ENCODE measurements around the gene PDZRN4.

The PDZRN4 gene

DNA sequence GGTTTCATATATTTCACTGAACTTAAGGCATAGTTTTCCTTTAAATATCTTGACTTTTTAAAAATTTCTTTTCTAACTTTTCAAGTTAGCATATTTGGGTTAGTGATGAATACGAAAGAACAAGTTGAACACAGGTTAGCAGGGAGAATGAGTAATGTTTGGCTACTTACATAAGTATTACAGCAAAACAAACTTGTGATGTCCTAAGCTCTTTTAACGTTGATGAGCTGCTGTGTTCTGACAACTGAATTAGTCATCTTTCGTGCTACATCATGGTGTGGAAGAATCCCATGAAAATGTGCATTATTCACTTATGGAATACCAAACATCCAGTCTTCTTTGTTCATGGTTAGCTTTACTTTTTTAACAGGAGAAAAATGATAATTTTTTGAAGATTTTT, 36.3 kb upstream of the PDZRN4 start:
- no peak for TF ChIP-seq ESRRG (CRISPR knock-in tag; IDR thresholded peaks at IDR 0.05)
- TF ChIP-seq, protein P1, sequence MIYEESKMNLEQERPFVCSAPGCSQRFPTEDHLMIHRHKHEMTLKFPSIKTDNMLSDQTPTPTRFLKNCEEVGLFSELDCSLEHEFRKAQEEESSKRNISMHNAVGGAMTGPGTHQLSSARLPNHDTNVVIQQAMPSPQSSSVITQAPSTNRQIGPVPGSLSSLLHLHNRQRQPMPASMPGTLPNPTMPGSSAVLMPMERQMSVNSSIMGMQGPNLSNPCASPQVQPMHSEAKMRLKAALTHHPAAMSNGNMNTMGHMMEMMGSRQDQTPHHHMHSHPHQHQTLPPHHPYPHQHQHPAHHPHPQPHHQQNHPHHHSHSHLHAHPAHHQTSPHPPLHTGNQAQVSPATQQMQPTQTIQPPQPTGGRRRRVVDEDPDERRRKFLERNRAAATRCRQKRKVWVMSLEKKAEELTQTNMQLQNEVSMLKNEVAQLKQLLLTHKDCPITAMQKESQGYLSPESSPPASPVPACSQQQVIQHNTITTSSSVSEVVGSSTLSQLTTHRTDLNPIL (CRISPR knock-in tag; IDR thresholded peaks at IDR 0.05; ENCODE audit: low read depth), result no peak
- TF ChIP-seq, protein P2, sequence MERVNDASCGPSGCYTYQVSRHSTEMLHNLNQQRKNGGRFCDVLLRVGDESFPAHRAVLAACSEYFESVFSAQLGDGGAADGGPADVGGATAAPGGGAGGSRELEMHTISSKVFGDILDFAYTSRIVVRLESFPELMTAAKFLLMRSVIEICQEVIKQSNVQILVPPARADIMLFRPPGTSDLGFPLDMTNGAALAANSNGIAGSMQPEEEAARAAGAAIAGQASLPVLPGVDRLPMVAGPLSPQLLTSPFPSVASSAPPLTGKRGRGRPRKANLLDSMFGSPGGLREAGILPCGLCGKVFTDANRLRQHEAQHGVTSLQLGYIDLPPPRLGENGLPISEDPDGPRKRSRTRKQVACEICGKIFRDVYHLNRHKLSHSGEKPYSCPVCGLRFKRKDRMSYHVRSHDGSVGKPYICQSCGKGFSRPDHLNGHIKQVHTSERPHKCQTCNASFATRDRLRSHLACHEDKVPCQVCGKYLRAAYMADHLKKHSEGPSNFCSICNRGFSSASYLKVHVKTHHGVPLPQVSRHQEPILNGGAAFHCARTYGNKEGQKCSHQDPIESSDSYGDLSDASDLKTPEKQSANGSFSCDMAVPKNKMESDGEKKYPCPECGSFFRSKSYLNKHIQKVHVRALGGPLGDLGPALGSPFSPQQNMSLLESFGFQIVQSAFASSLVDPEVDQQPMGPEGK (CRISPR knock-in tag; IDR thresholded peaks at IDR 0.05; ENCODE audit: borderline replicate concordance), result no peak
- TF ChIP-seq SNAI2 (CRISPR knock-in tag; IDR thresholded peaks at IDR 0.05), result no peak
- no peak for TF ChIP-seq OSR1 (CRISPR knock-in tag; IDR thresholded peaks at IDR 0.05)
- no peak for TF ChIP-seq ISL1 (CRISPR knock-in tag; IDR thresholded peaks at IDR 0.05)
- no peak for TF ChIP-seq CSDC2 (CRISPR knock-in tag; IDR thresholded peaks at IDR 0.05)
- no peak for TF ChIP-seq ARNTL (CRISPR knock-in tag; IDR thresholded peaks at IDR 0.05; ENCODE audit: borderline replicate concordance, low read depth)
- TF ChIP-seq, protein P3, sequence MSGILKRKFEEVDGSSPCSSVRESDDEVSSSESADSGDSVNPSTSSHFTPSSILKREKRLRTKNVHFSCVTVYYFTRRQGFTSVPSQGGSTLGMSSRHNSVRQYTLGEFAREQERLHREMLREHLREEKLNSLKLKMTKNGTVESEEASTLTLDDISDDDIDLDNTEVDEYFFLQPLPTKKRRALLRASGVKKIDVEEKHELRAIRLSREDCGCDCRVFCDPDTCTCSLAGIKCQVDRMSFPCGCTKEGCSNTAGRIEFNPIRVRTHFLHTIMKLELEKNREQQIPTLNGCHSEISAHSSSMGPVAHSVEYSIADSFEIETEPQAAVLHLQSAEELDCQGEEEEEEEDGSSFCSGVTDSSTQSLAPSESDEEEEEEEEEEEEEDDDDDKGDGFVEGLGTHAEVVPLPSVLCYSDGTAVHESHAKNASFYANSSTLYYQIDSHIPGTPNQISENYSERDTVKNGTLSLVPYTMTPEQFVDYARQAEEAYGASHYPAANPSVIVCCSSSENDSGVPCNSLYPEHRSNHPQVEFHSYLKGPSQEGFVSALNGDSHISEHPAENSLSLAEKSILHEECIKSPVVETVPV (CRISPR knock-in tag; IDR thresholded peaks at IDR 0.05), result no peak
- no peak for TF ChIP-seq TOX (CRISPR knock-in tag; IDR thresholded peaks at IDR 0.05; ENCODE audit: borderline replicate concordance)
- TF ChIP-seq TSHZ2 (CRISPR knock-in tag; IDR thresholded peaks at IDR 0.05), result no peak
- no peak for ATAC-seq

DNA sequence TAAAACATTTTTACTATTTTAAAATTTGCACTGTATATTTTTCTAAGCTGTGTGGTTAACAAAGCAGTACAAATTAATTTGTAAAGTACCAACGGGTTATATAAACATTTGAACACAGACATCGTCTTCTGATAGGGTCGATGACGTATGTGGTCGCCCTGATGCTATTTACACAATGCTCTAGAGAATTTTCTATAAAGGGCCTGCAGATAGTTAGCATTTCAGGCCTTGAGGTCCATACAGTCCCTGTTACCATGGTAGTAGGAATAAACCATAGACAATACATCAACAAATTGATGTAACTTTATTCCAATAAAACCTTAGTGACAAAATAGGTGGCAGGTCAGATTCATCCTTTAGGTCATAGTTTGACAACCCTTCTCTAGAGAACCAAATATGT, 25.7 kb upstream of the PDZRN4 start:
- TF ChIP-seq ISL1 (CRISPR knock-in tag; IDR thresholded peaks at IDR 0.05) (no peak), TOX (CRISPR knock-in tag; IDR thresholded peaks at IDR 0.05; ENCODE audit: borderline replicate concordance) (no peak), GLIS3 (CRISPR knock-in tag; IDR thresholded peaks at IDR 0.05) (no peak), CSDC2 (CRISPR knock-in tag; IDR thresholded peaks at IDR 0.05) (no peak), TCF4 (CRISPR knock-in tag; IDR thresholded peaks at IDR 0.05; ENCODE audit: borderline replicate concordance) (no peak), ARNTL (CRISPR knock-in tag; IDR thresholded peaks at IDR 0.05; ENCODE audit: borderline replicate concordance, low read depth) (no peak)
- TF ChIP-seq, protein P4, sequence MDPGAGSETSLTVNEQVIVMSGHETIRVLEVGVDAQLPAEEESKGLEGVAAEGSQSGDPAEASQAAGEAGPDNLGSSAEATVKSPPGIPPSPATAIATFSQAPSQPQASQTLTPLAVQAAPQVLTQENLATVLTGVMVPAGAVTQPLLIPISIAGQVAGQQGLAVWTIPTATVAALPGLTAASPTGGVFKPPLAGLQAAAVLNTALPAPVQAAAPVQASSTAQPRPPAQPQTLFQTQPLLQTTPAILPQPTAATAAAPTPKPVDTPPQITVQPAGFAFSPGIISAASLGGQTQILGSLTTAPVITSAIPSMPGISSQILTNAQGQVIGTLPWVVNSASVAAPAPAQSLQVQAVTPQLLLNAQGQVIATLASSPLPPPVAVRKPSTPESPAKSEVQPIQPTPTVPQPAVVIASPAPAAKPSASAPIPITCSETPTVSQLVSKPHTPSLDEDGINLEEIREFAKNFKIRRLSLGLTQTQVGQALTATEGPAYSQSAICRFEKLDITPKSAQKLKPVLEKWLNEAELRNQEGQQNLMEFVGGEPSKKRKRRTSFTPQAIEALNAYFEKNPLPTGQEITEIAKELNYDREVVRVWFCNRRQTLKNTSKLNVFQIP (CRISPR knock-in tag; IDR thresholded peaks at IDR 0.05; ENCODE audit: borderline replicate concordance, low read depth), result no peak
- TF ChIP-seq, protein P3 (CRISPR knock-in tag; IDR thresholded peaks at IDR 0.05), result no peak
- no peak for ATAC-seq

DNA sequence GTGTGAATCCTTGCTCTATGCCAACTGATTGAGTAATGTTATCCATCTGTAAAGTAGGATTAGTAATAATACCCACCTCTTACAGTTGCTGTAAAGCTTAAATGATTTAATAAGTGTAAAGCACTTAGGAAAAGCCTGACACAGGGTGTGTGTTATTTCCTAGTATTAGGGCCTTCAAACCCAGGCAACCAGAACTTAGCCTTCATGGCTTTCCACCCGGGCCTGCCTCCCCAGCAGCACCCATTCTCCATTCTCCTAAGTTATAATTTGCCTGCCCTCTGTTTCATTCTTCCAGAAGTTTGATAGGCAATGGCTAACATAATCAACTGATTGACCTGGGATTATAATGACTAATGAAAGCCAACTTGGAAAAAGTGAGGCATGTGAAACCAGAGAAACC, 20.4 kb upstream of the PDZRN4 start:
- no peak for ATAC-seq
- TF ChIP-seq ARNTL (CRISPR knock-in tag; IDR thresholded peaks at IDR 0.05; ENCODE audit: borderline replicate concordance, low read depth), result no peak
- no peak for TF ChIP-seq ZNF8 (CRISPR knock-in tag; IDR thresholded peaks at IDR 0.05)
- TF ChIP-seq, protein P3 (CRISPR knock-in tag; IDR thresholded peaks at IDR 0.05), result no peak
- no peak for TF ChIP-seq ESRRG (CRISPR knock-in tag; IDR thresholded peaks at IDR 0.05)
- no peak for TF ChIP-seq OSR1 (CRISPR knock-in tag; IDR thresholded peaks at IDR 0.05)
- no peak for TF ChIP-seq ZFP3 (CRISPR knock-in tag; IDR thresholded peaks at IDR 0.05)
- TF ChIP-seq SNAI2 (CRISPR knock-in tag; IDR thresholded peaks at IDR 0.05), result no peak
- TF ChIP-seq ZC3H10 (CRISPR knock-in tag; IDR thresholded peaks at IDR 0.05), result no peak
- TF ChIP-seq TCF4 (CRISPR knock-in tag; IDR thresholded peaks at IDR 0.05; ENCODE audit: borderline replicate concordance), result no peak
- no peak for TF ChIP-seq CSDC2 (CRISPR knock-in tag; IDR thresholded peaks at IDR 0.05)
- TF ChIP-seq ZNF565 (CRISPR knock-in tag; conservative IDR thresholded peaks at IDR 0.05; ENCODE audit: low read depth), result no peak
- TF ChIP-seq, protein P4 (CRISPR knock-in tag; IDR thresholded peaks at IDR 0.05; ENCODE audit: borderline replicate concordance, low read depth), result no peak
- no peak for TF ChIP-seq TOX (CRISPR knock-in tag; IDR thresholded peaks at IDR 0.05; ENCODE audit: borderline replicate concordance)
- TF ChIP-seq ISL1 (CRISPR knock-in tag; IDR thresholded peaks at IDR 0.05), result no peak
- TF ChIP-seq, protein P1 (CRISPR knock-in tag; IDR thresholded peaks at IDR 0.05; ENCODE audit: low read depth), result no peak
- no peak for TF ChIP-seq BACH2 (CRISPR knock-in tag; IDR thresholded peaks at IDR 0.05; ENCODE audit: borderline replicate concordance)
